Stromal cell of bone marrow (primary cell): ENCODE results near the gene PKDCC.
"Not testable (repeated sequence)": the region's sequence is repeated elsewhere in the genome, so short reads cannot be mapped to it uniquely, and the experiment has no call there.

Experiments
- DNase-seq: peaks from one replicate; pipeline ENCODE4 v3.0.0-alpha.2; 2012; ENCODE audit warnings: low read depth

Gene PKDCC

GRCh38 chr2:42030829-42031228, 17.0 kb upstream of the PKDCC start:
- DNase-seq: no peak

- DNase-seq: no peak
Measured at GRCh38 chr2:42031281-42032223, 16.3 kb upstream of the PKDCC start.

GRCh38 chr2:42032224-42032620, 15.6 kb upstream of the PKDCC start:
- DNase-seq: no peak

- DNase-seq: no peak
Measured at GRCh38 chr2:42032745-42033144, 15.1 kb upstream of the PKDCC start.

- not testable (repeated sequence) for DNase-seq
Measured at GRCh38 chr2:42034096-42034495, 13.7 kb upstream of the PKDCC start.

- no peak for DNase-seq
Measured at GRCh38 chr2:42035241-42035640, 12.6 kb upstream of the PKDCC start.

- DNase-seq: no peak
Measured at GRCh38 chr2:42036413-42036812, 11.4 kb upstream of the PKDCC start.

GRCh38 chr2:42036940-42037339, 10.9 kb upstream of the PKDCC start:
- no peak for DNase-seq

GRCh38 chr2:42040643-42041278, 7.1 kb upstream of the PKDCC start:
- no peak for DNase-seq

- no peak for DNase-seq
Measured at GRCh38 chr2:42041377-42042127, 6.3 kb upstream of the PKDCC start.

- DNase-seq: no peak
Measured at GRCh38 chr2:42042631-42043355, 5.0 kb upstream of the PKDCC start.

- DNase-seq: no peak
Measured at GRCh38 chr2:42043789-42044394, 3.9 kb upstream of the PKDCC start.

GRCh38 chr2:42044939-42045338, 2.9 kb upstream of the PKDCC start:
- DNase-seq: no peak

- DNase-seq: no peak
Measured at GRCh38 chr2:42045352-42045751, 2.5 kb upstream of the PKDCC start.

GRCh38 chr2:42045848-42046748, 1.7 kb upstream of the PKDCC start:
- no peak for DNase-seq

GRCh38 chr2:42046819-42047487, 868 bp upstream of the PKDCC start:
- no peak for DNase-seq

- no peak for DNase-seq
Measured at GRCh38 chr2:42048299-42049220, 739 bp downstream of the PKDCC start.

- DNase-seq: no peak
Measured at GRCh38 chr2:42049221-42050009, 1.6 kb downstream of the PKDCC start.
